GM21825 (cell line): ENCODE results near the gene C20orf141.
"Not testable (repeated sequence)": the region's sequence is repeated elsewhere in the genome, so short reads cannot be mapped to it uniquely, and the experiment has no call there.

Experiments used
- ATAC-seq: cut with Tn5 transposase; IDR thresholded peaks from one replicate; pipeline ENCODE4 v1.9.1; 2021; ENCODE audit warnings: mild to moderate bottlenecking, moderate library complexity; ENCODE audit not compliant: unreplicated experiment

C20orf141 gene

GRCh38 chr20:2814587-2815051 lies at the start of gene C20orf141:
C20orf141 (plus strand) TSS chr20:2814987; CDS start chr20:2815185, 198 bp downstream.
- no peak for ATAC-seq

DNA sequence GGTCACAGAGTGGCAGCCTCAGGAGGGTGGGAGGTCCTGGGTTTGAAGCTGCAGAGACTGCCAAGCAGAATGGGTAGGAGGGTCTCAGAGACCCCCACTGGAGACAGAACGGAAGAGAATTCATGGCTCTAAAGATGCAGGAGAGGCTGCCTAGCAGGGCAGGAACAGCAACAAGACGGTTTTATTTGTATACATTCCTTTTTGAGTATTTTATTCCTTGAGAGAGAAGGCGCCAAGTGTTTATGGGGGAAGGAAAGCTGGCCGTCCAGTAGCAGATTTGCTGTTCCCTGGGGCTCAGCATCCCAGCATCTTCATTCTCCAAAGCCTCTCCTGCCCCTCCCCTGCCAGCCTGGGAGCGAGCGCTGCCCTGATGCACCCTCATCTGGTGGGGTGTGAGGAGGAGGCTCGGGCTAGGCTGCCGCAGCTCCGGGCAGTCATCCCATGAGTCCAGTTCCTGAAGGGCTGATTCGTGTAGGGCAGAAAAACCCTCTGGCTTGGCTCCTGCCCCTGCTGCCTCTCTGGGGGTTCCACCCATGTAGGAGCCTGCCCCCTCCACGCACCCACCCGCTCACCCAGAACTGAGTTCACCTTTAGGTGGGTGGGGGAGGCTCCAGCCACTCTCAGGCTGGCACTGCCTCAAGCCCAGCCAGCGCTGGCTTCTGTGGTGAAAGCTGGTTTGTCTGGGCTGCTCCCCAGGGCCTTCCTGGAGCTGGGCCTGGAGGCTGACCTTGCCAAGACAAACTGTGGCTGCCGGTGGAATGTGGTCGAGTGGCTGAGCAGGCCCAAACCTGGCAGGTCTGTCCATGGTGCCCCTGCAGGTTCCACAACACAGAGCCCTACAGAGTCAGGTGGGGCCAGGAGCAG lies 46.8 kb upstream of the C20orf141 start:
- ATAC-seq, result no peak

- ATAC-seq, result no peak
Measured at GRCh38 chr20:2768632-2769015, 46.2 kb upstream of the C20orf141 start.

DNA sequence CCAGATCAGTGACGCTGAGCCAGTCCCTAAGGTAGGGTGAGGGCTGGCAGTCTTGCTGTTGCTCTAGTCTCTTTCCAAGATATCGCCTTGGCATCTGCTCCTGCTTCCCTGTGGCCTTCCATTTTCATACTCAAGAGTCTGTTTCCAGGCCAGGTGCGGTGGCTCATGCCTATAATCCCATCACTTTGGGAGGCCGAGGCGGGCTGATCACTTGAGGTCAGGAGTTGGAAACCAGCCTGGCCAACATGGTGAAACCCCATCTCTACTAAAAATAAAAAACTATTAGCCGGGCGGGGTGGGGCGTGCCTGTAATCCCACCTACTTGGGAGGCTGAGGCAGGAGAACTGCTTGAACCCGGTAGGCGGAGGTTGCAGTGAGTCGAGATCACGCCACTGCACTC lies 44.7 kb upstream of the C20orf141 start:
- ATAC-seq, result not testable (repeated sequence)

DNA sequence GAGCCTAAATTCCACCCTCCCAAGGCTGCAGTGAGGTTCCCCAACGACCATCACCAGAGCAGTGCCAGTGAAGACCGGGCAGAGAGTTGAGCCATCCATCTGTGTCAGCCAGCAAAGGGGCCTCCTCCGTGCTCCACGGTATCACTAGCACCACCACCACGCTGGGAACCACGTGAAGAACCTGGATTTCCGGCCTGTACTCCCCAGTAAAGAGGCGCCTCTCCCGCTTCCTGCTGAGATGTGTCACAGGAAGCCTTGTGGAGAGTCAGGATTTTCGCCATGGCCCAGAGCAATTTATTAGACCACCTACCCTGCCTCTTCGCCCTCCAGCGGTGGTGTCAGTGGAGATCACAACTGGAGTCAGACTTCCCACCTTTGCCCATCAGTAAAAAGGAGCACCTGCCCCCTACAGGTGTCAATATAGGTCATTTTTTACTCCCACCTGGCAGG lies 43.1 kb upstream of the C20orf141 start:
- ATAC-seq, result no peak

DNA sequence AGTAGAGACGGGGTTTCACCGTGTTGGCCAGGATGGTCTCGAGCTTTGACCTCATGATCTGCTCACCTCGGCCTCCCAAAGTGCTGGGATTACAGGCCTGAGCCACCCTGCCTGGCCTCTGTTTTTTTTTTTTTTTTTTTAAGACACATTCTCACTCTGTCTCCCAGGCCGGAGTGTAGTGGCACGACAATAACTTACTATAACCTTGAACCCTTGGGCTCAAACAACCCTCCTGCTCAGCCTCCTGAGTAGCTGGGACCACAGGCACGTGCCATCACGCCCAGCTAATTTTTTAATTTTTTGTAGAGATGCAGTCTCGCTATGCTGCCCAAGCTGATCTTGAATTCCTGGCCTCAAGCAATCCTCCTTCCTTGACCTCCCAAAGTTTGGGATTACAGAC lies 41.0 kb upstream of the C20orf141 start:
- no peak for ATAC-seq

GRCh38 chr20:2775139-2775538 lies 39.6 kb upstream of the C20orf141 start:
- no peak for ATAC-seq

DNA sequence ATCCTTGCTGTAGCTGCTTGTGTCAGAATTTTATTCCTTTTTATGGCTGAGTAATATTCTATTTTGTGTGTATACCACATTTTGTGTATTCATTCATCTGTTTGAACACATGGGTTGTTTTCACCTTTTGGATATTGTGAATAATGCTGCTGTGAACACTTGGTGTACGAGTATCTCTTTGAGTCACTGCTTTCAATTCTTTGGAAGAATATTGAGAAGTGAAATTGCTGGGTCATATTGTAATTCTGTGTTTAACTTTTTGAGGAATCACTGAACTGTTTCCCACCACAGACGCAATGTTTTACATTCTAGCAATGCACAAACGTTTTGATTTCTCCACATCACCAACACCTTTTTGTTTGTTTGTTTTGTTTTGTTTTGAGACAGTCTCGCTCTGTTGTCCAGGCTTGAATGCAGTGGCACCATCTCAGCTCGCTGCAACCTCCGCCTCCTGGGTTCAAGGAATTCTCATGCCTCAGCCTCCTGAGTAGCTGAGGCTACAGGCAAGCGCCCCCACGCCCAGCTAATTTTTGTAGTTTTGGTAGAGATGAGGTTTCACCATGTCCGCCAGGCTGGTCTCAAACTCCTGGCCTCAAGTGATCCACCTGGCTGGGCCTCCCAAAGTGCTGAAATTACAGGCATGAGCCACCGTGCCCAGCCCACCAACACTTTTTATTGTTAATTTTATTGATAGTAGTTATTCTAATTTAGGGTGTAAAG lies 36.0 kb upstream of the C20orf141 start:
- no peak for ATAC-seq

DNA sequence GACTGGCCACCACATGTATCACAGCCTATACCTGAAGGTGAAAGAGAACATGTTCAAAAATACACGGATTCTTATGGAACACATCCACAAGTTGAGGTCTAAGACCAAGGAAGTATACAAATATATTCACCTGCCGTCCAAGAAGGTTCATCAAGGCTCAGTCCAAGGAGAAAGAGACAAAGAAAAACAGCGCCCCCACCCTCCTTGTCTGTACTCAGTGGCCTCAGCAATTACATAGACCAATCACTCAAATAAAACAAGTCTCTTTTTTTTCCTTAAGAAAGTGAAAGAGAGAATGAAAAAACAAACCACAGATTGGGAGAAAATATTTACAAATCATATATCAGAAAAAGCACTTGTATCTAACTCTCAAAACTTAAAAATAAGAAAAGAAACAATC lies 33.8 kb upstream of the C20orf141 start:
- no peak for ATAC-seq

DNA sequence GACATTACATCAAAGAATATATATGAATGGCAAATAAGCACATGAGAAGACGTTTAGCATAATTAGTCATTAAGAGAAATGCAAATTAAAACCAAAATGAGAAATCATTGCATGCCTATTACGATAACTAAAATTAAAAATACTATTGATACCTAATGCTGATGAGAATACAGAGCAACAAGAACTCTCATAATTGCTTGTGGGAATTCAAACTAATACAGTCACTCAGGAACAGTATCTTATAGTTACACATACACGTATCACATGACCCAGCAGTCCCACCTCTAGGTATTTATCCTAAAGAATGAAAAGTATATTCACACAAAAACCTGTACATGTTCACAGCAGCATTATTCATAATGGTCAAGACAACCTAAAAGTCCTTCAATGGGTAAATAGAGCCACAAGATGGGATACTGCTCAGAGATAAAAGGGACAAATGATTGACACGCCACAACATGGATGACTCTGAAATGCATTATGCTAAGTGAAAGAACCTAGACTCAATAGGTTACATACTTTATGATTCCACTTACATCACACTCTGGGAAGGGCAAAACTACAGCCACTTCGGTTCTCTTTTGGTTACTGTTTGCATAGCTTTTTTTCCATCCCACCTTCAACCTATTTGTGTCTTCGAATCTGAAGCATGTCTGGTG lies 30.8 kb upstream of the C20orf141 start:
- no peak for ATAC-seq

GRCh38 chr20:2793471-2793870 lies 21.3 kb upstream of the C20orf141 start:
- no peak for ATAC-seq

DNA sequence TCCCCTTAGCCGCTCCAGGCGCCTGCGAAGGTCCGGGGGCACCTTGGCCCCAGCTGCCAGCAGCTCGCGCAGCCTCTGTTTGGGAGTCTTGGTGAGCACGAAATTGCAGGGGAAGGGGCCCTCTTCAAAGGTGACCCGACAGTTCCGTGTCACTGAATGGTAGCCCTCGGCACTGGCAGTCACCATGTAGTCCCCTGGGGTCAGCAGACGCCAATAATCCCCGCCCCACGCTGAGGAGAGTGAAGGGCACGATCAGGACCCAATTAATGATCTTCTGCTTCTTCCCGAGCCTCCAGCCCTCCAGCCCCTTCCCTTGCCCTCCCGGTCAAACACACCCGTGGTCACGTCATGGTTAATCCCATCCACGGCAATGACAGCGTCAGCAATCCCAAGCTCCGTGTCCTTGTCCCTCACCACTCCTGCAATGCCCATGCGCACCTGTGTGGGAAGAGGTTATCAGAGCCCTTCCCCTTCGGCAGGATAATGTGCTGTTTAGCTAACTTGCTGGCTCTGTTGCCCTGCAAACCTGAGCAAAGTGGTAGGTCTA lies 20.5 kb upstream of the C20orf141 start:
- no peak for ATAC-seq

DNA sequence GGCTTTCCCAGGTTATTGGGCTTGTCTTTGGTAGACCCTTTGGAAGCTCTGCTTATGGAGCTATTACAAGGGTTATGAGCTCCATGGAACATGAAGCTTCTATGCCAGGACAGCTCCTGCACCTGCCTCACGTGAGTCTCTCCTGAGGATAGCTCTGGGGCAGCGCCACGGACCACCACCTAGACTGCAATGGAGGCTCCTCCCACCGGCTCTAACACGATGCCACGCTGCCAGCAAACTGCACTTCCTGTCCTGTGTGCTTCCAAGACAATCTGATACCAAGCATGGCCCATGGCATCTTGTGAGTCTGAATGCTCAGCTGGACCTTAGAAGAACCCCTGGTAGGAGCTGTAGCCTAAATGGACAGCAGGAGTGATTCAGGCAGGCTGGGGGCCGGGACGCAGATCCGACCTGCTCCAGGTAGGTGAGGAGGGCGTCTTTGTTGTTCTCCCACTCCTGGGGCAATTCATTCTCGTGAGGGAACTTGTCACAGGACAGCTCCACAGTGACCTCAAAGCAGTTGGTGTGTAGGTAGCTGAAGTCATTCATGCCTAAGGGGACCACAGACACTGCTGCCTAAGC lies 19.8 kb upstream of the C20orf141 start:
- ATAC-seq, result no peak

DNA sequence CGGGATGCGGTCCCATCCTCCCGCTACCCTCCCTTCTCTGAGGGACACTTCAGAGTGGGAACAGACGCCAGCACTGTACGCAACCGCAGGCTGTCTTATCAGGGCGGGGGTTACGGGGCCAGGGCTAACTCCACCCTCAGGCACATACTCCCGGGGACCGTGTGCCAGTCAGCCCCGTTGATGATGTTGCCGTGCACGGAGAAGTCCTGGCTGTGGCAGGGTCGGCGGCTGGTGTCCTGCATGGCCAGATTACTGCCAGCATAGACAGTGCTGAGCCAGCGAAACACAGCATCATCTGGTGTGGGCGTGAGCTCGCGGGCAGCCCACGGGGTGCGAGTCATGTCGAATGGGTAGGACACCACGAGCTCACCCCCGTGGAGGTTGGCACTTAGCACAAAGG lies 19.3 kb upstream of the C20orf141 start:
- no peak for ATAC-seq

GRCh38 chr20:2796011-2796660 lies 18.7 kb upstream of the C20orf141 start:
- no peak for ATAC-seq

GRCh38 chr20:2797136-2797983 lies 17.4 kb upstream of the C20orf141 start:
- ATAC-seq, result no peak

- no peak for ATAC-seq
Measured at GRCh38 chr20:2798095-2798805, 16.5 kb upstream of the C20orf141 start.

- ATAC-seq, result no peak
Measured at GRCh38 chr20:2798814-2799213, 16.0 kb upstream of the C20orf141 start.

GRCh38 chr20:2799271-2799670 lies 15.5 kb upstream of the C20orf141 start:
- no peak for ATAC-seq
